GM20000 (cell line): Measurements from ENCODE around the gene ANK2.
"Not testable (repeated sequence)": the region's sequence is repeated elsewhere in the genome, so short reads cannot be mapped to it uniquely, and the experiment has no call there.

ENCODE experiments used
- DNase-seq: peaks from one replicate; pipeline ENCODE4 v3.0.0; 2012; ENCODE audit warnings: low spot score
- TF ChIP-seq, protein P1 (sequence below): IDR thresholded peaks from 2 replicates; pipeline ENCODE4 v1.5.1; 2012; ENCODE audit warnings: mild to moderate bottlenecking, control low read depth; ENCODE audit errors: extremely low read depth, missing control alignments

ANK2 gene

DNA sequence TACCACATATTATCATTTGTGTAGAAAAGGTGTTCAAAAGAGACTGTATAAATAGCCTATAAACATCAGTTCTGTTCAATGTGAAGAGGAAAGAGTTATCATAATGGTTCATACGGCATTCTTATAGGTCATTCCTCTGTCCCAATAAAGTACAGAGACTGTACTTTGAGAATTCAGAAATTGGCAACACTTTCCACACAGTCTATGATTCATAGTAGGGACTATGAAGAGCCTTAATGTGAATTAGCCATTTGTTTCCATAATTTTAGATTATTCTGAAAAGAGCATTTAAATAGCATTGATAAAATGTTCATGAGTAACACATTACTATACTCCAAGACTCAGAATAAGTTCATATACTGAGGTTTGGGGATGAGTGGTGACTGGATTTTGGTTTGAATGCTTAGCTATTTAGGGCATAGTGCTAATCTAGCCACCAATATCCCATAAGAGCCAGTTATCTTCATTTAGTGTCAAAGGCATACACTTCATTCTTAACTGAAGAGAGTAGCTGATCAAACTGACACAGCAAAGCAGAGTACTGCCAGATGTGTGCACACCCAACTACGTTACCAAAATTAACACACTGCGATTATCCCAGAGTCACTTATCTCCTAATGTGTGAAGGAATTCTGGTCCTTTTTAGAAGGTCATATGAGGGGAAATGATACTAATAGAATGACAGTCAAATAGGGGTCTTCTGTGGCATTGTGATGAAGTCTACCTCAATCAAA lies 10.2 kb downstream of the ANK2 start:
- TF ChIP-seq, protein P1, sequence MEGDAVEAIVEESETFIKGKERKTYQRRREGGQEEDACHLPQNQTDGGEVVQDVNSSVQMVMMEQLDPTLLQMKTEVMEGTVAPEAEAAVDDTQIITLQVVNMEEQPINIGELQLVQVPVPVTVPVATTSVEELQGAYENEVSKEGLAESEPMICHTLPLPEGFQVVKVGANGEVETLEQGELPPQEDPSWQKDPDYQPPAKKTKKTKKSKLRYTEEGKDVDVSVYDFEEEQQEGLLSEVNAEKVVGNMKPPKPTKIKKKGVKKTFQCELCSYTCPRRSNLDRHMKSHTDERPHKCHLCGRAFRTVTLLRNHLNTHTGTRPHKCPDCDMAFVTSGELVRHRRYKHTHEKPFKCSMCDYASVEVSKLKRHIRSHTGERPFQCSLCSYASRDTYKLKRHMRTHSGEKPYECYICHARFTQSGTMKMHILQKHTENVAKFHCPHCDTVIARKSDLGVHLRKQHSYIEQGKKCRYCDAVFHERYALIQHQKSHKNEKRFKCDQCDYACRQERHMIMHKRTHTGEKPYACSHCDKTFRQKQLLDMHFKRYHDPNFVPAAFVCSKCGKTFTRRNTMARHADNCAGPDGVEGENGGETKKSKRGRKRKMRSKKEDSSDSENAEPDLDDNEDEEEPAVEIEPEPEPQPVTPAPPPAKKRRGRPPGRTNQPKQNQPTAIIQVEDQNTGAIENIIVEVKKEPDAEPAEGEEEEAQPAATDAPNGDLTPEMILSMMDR, result no peak
- DNase-seq, result no peak

GRCh38 chr4:113060853-113061252 lies 11.4 kb downstream of the ANK2 start:
- TF ChIP-seq, protein P1, result no peak
- DNase-seq, result no peak

GRCh38 chr4:113064244-113064643 lies 14.8 kb downstream of the ANK2 start:
- DNase-seq, result no peak

GRCh38 chr4:113065629-113066028 lies 16.2 kb downstream of the ANK2 start:
- TF ChIP-seq, protein P1, result no peak

More at GRCh38 chr4:113064244-113064643, 14.8 kb downstream of the ANK2 start:
- TF ChIP-seq, protein P1, result no peak

DNA sequence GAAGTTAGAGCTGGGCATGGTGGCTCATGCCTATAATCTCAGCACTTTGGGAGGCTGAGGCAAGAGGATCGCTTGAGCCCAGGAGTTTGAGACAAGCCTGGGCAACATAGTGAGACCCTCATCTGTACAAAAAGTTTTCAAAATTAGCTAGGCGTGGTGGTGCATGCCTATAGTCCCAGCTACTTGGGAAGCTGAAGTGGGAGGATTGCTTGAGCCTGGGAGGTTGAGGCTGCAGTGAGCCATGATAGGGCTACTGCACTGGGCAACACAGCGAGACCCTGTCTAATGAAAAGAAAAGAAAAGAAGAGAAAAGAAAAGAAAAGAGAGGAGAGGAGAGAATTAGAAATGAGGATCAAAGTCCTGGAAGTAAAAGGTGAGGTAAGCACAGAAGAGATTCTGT lies 19.3 kb downstream of the ANK2 start:
- not testable (repeated sequence) for DNase-seq

More at GRCh38 chr4:113065629-113066028, 16.2 kb downstream of the ANK2 start:
- no peak for DNase-seq

DNA sequence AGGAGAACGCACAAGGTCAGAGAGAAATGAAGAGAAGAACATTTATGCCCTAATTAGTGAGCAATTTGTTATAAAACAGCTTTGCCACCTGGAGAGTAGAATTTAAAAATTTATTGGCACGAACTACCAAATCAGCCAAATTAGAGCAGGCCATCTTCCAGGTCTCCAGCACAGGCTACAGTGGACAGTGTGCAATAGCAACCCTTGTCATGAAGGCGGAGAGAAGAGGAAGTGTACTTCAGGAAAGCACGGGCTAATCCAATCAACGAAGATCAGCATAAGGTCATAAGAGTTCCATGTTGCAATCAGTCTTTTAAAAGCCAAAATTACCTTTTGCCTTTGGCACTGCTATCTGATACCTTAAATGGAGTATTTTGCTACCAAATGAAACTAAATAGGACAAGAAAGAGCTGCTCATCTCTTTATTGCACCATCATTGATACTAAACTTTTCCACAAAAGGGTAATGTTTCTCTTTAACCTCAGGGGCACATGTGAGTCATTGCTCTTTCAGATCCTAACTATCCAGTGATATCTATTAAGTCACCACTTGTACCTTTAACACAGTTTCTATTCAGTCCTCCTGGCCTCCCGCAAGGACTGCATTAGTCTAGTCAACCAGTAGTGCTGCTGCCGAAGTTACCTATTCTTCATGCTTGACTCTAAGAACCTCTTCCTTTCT lies 19.9 kb downstream of the ANK2 start:
- no peak for DNase-seq

GRCh38 chr4:113070755-113071154 lies 21.3 kb downstream of the ANK2 start:
- TF ChIP-seq, protein P1, result no peak
- DNase-seq, result no peak

More for the DNA sequence above, 19.9 kb downstream of the ANK2 start:
- TF ChIP-seq, protein P1, result no peak
